Neural progenitor cell (in vitro differentiated cells): Measurements from ENCODE around the gene OR52K1. TPM values are rescaled to one million over a fixed set of nuclear protein-coding genes. Genes with fewer than 3 reads are reported as not detected.

Source experiments
- DNase-seq: peaks from one replicate; pipeline ENCODE4 v3.0.0-alpha.2; 2016; ENCODE audit warnings: low spot score
- H2AFZ ChIP-seq: fragments of 200-600 bp; sonication (generic); replicated peaks from 2 replicates; pipeline ENCODE4 v1.6.1; 2016; ENCODE audit warnings: antibody characterized with exemption
- H3F3A ChIP-seq: fragments of 200-600 bp; sonication (generic); 2 replicates; pipeline ENCODE4 v1.6.1; 2016; ENCODE audit warnings: antibody characterized with exemption, low read depth
- H3K27ac ChIP-seq: fragments of 200-600 bp; sonication (generic); 2 replicates; pipeline ENCODE4 v1.5.1; 2016; ENCODE audit warnings: mild to moderate bottlenecking
- H3K27me3 ChIP-seq: fragments of 200-600 bp; sonication (generic); 2 replicates; pipeline ENCODE4 v1.6.1; 2016; ENCODE audit warnings: mild to moderate bottlenecking, moderate library complexity
- H3K36me3 ChIP-seq: fragments of 200-600 bp; sonication (generic); 2 replicates; pipeline ENCODE4 v1.5.1; 2016
- H3K4me1 ChIP-seq: fragments of 200-600 bp; sonication (generic); 2 replicates; pipeline ENCODE4 v1.6.1; 2016; ENCODE audit warnings: mixed run types
- H3K4me2 ChIP-seq: fragments of 200-600 bp; sonication (generic); 2 replicates; pipeline ENCODE4 v1.6.1; 2016
- H3K4me3 ChIP-seq: fragments of 200-600 bp; sonication (generic); 2 replicates; pipeline ENCODE4 v1.5.1; 2016
- H3K79me2 ChIP-seq: fragments of 200-600 bp; sonication (generic); 2 replicates; pipeline ENCODE4 v1.6.1; 2016; ENCODE audit warnings: low read depth
- H3K9ac ChIP-seq: fragments of 200-600 bp; sonication (generic); 2 replicates; pipeline ENCODE4 v1.6.1; 2016
- H3K9me3 ChIP-seq: fragments of 200-600 bp; sonication (generic); 2 replicates; pipeline ENCODE4 v1.5.1; 2016; ENCODE audit warnings: low read depth
- H4K20me1 ChIP-seq: fragments of 200-600 bp; sonication (generic); 2 replicates; pipeline ENCODE4 v1.6.1; 2016; ENCODE audit warnings: low read depth
- H3K27ac Mint-ChIP-seq: 3 replicates; pipeline ENCODE4 v1.8.0; 2021; ENCODE audit warnings: mixed read lengths
- H3K27me3 Mint-ChIP-seq: 2 replicates; pipeline ENCODE4 v1.8.0; 2022; ENCODE audit warnings: low read depth, mild to moderate bottlenecking, inconsistent platforms, moderate library complexity, mixed read lengths; ENCODE audit not compliant: insufficient read depth
- H3K36me3 Mint-ChIP-seq: 3 replicates; pipeline ENCODE4 v1.8.0; 2021; ENCODE audit warnings: mixed read lengths
- H3K4me1 Mint-ChIP-seq: 3 replicates; pipeline ENCODE4 v1.8.0; 2021; ENCODE audit warnings: mixed read lengths
- H3K4me3 Mint-ChIP-seq: 3 replicates; pipeline ENCODE4 v1.8.0; 2021; ENCODE audit warnings: mild to moderate bottlenecking, moderate library complexity, mixed read lengths
- H3K9me3 Mint-ChIP-seq: 3 replicates; pipeline ENCODE4 v1.8.0; 2020; ENCODE audit warnings: mixed read lengths
- CTCF ChIP-seq: fragments of 200-600 bp; sonication (generic); IDR thresholded peaks from 2 replicates; pipeline ENCODE4 v1.5.1; 2017; ENCODE audit warnings: antibody characterized with exemption, mild to moderate bottlenecking
- EZH2 ChIP-seq: fragments of 200-600 bp; sonication (generic); IDR thresholded peaks from 2 replicates; pipeline ENCODE4 v1.6.1; 2017; ENCODE audit warnings: antibody characterized with exemption, mild to moderate bottlenecking, moderate library complexity
- EZH2phosphoT487 ChIP-seq: fragments of 200-600 bp; sonication (generic); IDR thresholded peaks from 2 replicates; pipeline ENCODE4 v1.6.1; 2017; ENCODE audit warnings: antibody characterized with exemption
- total RNA-seq: library from RNA; depleted of rRNA; stranded (reverse); fragments of >200 nt; gene quantifications from 2 replicates; pipeline ENCODE4 v1.2.3, GENCODE V29; 2015; ENCODE audit warnings: low replicate concordance

The OR52K1 gene
- not detected in 2 replicates for total RNA-seq

GRCh38 chr11:4482445-4482844, at the start of gene OR52K1:
TSS of gene OR52K1 (plus strand) at chr11:4482646. CDS start at chr11:4488901, 6,255 bp downstream.
- Histone ChIP-seq H3K4me1 (no peaks in the 10 kb centered on the region), H2AFZ (no peak within 1 kb of the TSS), H3K9ac (no peak within 1 kb of the TSS), H3K36me3 (no peaks in the 10 kb centered on the region), H3K9me3 (no peaks in the 10 kb centered on the region), H3K79me2 (no peaks in the 10 kb centered on the region), H3F3A (no peaks in the 10 kb centered on the region), H3K4me3 (no peak within 1 kb of the TSS), H3K4me2 (no peak within 1 kb of the TSS), H3K27me3 (no peaks in the 10 kb centered on the region), H4K20me1 (no peaks in the 10 kb centered on the region), H3K27ac (no peak within 1 kb of the TSS)
- no peak for TF ChIP-seq CTCF
- no peak for TF ChIP-seq EZH2
- no peak for TF ChIP-seq EZH2phosphoT487
- Mint-ChIP-seq H3K36me3 (no peaks in the 10 kb centered on the region), H3K4me1 (no peaks in the 10 kb centered on the region), H3K9me3 (no peaks in the 10 kb centered on the region), H3K4me3 (no peak within 1 kb of the TSS), H3K27me3 (no peaks in the 10 kb centered on the region), H3K27ac (no peak within 1 kb of the TSS)
- DNase-seq: peak; percentile 20

- no peaks in the 10 kb centered on the region for H4K20me1 ChIP-seq
- no peak overlapping the region for H3K27ac Mint-ChIP-seq
- H3K27me3 ChIP-seq: no peaks in the 10 kb centered on the region
- H3K36me3 Mint-ChIP-seq: no peaks in the 10 kb centered on the region
- no peak overlapping the region for H3K4me2 ChIP-seq
- TF ChIP-seq EZH2 (no peak), CTCF (no peak), EZH2phosphoT487 (no peak)
- no peaks in the 10 kb centered on the region for H3K79me2 ChIP-seq
- H3K9me3 Mint-ChIP-seq: no peaks in the 10 kb centered on the region
- DNase-seq: no peak
- no peak overlapping the region for H3K4me3 Mint-ChIP-seq
- H3K36me3 ChIP-seq: no peaks in the 10 kb centered on the region
- no peak overlapping the region for H3K9ac ChIP-seq
- H3K4me1 ChIP-seq: no peaks in the 10 kb centered on the region
- peaks cover 5% of the 10 kb centered on the region for H3K27me3 Mint-ChIP-seq
- H3K9me3 ChIP-seq: no peaks in the 10 kb centered on the region
- no peaks in the 10 kb centered on the region for H3K4me1 Mint-ChIP-seq
- no peak overlapping the region for H3K27ac ChIP-seq
- H3F3A ChIP-seq: no peaks in the 10 kb centered on the region
- no peak overlapping the region for H2AFZ ChIP-seq
- no peak overlapping the region for H3K4me3 ChIP-seq
Observed at GRCh38 chr11:4433856-4434255, 48.6 kb upstream of the OR52K1 start.

GRCh38 chr11:4436411-4436810, 46.0 kb upstream of the OR52K1 start:
- Mint-ChIP-seq H3K4me1 (no peaks in the 10 kb centered on the region), H3K9me3 (no peaks in the 10 kb centered on the region), H3K4me3 (no peak overlapping the region), H3K27me3 (peaks cover 3% of the 10 kb centered on the region), H3K27ac (no peak overlapping the region), H3K36me3 (no peaks in the 10 kb centered on the region)
- Histone ChIP-seq H3K27me3 (no peaks in the 10 kb centered on the region), H3F3A (no peaks in the 10 kb centered on the region), H3K9ac (no peak overlapping the region), H4K20me1 (no peaks in the 10 kb centered on the region), H3K4me1 (no peaks in the 10 kb centered on the region), H3K4me3 (no peak overlapping the region), H3K36me3 (no peaks in the 10 kb centered on the region), H3K4me2 (no peak overlapping the region), H2AFZ (no peak overlapping the region), H3K9me3 (no peaks in the 10 kb centered on the region), H3K27ac (no peak overlapping the region), H3K79me2 (no peaks in the 10 kb centered on the region)
- no peak for TF ChIP-seq EZH2phosphoT487
- no peak for TF ChIP-seq EZH2
- no peak for TF ChIP-seq CTCF
- DNase-seq: no peak
